H1 (cell line): ENCODE data around the gene ZNF155. TPM values are rescaled to one million over a fixed set of nuclear protein-coding genes. Genes with fewer than 3 reads are reported as not detected.

Experiments
- SAP30 ChIP-seq: fragments of 300-600 bp; sonication (generic); IDR thresholded peaks from 2 replicates; pipeline ENCODE4 v1.7.1; 2012; ENCODE audit warnings: low read length, moderate library complexity, mild to moderate bottlenecking, inconsistent platforms; ENCODE audit not compliant: insufficient read depth, insufficient replicate concordance
- polyA plus RNA-seq, 7 experiments: library from polyadenylated mRNA; depleted of rRNA in 3 of 7; stranded (reverse) in 5 of 7; unstranded in 2 of 7; fragments of >200 nt in 5 of 7; fragments of 200-250 nt in 2 of 7; gene quantifications; 1 replicate in 5 of 7; 2 replicates in 1 of 7; 4 replicates in 1 of 7; pipeline versions ENCODE4 v1.2.1 to v1.2.3, GENCODE V29; 2011 to 2013; ENCODE audit warnings: missing spikeins in 2 of 7, mixed read lengths in 2 of 7
- total RNA-seq: library from RNA; stranded (reverse); fragmentation: NEBNext Ultra II Directional; extraction: Animal tissue kit (Norgen Biotek cat#: 25700); gene quantifications from 2 replicates; pipeline ENCODE4 v1.2.1, GENCODE V29; 2021
- TF ChIP-seq, protein P1 (sequence below): IDR thresholded peaks from 2 replicates; pipeline ENCODE4 v1.6.1; 2012; ENCODE audit warnings: inconsistent platforms

The ZNF155 gene
- total and polyA plus RNA-seq, 2 of the 8 experiments (the other 6 are each of a cell fraction or from before 2014, with no cell fraction given): 3.1 to 9.0 TPM

DNA sequence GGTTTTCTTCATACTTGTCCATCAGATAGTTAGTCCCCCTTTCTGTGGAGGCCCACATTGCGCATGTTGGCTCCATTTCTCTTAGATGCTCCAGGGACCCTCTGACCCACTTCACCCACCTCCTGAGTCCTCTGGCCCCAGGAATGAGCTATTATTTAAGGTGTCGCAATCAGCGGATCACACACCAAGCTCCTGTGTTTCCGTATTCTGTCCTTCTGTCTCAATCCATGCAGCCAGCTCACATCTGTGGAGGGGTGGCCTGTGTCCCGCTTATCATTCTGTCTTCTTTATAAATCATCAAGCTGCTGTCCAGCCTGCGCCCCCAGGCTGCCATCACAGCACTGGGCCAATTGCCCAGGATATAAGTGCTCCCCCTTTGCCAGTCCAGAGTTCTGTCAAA lies 23.5 kb downstream of the ZNF155 start (continued):
- TF ChIP-seq, protein P1, sequence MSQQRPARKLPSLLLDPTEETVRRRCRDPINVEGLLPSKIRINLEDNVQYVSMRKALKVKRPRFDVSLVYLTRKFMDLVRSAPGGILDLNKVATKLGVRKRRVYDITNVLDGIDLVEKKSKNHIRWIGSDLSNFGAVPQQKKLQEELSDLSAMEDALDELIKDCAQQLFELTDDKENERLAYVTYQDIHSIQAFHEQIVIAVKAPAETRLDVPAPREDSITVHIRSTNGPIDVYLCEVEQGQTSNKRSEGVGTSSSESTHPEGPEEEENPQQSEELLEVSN: no peak
- TF ChIP-seq SAP30: no peak
